CD4-positive, alpha-beta T cell treated with Interleukin-15 for 1 hour (primary cell): ENCODE results near the gene RHEB.
A peak's percentile ranks its signal among the peaks of the same experiment; 100 is the strongest.

Experiments
- DNase-seq: peaks from one replicate; pipeline ENCODE4 v3.0.0-alpha.2; 2020

Gene RHEB

DNA sequence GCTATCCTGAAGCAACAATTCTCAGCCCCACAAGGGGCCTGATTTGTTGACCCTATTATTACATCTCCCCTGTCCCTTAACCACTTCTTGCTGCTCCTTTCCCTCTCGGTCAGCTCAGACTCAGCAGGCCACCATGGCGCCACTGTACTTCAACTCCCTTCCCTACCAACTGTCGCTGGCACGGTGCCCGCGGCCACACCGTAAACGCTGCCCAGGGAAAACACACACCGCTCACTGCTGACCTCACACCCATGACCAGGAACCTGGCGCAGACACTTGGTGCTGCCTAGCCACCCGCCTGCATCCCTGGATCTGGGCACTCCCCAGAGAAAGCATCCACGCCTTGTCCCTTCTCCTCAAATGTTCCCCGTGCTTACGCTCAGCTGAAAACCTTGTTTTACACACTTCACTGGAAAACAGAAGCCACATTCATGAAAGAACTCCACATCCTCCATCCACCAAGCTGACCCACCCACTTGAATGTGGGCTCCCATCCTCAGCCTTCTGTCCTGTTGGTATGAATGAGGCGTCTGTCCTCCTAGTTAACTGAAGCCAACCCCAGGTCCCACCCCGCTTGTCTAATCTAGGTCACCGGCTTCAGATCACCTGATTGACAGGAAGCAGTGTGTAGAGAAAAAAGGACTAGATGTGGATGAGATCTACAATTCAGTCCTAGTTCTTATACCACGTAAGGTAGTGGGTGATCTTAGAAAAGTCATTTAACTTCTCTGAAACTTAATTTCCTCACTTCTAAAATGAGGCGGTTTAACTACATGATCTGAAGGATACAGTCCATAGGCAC lies 51.3 kb downstream of the RHEB start:
- DNase-seq, result no peak

DNA sequence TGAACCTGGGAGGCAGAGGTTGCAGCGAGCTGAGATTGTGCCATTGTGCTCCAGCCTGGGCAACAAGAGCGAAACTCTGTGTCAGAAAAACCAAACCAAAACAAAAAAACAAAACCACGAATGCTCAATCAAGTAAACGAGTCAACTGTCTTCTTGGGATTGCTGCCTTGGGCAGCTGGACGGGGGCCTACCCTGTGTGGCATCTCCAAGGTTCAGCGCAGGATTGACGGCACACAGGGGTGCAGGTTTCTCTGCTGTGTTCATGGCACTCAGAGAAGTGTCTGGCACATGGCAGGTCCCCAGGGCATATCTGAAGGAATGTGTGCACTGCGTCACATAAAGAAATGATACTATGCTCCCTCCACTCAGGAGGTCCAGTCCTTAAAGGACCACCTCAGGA lies 54.5 kb downstream of the RHEB start:
- DNase-seq, result no peak

DNA sequence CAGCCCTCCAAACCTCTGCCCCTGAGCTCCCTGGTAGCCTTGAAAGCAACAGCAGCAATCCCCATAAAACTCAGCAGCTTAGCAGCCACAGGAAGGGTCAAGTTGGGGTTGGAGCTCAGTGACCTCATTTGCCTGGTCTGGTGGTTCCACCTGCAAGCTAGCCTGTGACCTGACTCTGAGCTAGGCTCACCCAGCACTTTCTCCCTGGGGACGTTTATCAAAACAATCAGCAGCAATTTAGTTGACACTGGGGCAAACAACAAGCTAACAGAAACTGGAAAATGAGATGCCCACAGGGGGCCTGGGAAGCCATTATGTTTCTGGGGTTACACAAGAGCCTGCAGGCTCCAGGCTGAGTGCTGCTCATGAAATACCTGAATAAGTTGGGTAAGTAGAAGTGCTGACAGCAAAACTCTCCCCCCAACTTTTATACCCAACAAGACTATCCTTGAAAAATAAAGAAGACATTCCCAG lies 57.4 kb downstream of the RHEB start:
- no peak for DNase-seq

DNA sequence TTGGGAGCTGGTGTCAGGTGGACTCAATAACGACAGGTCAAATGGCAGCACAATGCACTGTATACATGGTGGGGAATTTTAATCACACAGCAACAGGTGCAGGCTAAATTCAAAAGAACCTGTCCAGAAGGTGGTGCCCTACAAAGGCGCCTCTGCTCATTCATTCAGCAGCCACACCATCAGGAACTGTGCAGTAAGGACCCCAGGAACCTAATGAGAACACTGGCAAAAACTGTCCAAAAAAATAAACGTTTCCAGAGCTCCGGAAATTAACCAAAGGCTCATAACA lies 57.8 kb downstream of the RHEB start:
- no peak for DNase-seq

DNA sequence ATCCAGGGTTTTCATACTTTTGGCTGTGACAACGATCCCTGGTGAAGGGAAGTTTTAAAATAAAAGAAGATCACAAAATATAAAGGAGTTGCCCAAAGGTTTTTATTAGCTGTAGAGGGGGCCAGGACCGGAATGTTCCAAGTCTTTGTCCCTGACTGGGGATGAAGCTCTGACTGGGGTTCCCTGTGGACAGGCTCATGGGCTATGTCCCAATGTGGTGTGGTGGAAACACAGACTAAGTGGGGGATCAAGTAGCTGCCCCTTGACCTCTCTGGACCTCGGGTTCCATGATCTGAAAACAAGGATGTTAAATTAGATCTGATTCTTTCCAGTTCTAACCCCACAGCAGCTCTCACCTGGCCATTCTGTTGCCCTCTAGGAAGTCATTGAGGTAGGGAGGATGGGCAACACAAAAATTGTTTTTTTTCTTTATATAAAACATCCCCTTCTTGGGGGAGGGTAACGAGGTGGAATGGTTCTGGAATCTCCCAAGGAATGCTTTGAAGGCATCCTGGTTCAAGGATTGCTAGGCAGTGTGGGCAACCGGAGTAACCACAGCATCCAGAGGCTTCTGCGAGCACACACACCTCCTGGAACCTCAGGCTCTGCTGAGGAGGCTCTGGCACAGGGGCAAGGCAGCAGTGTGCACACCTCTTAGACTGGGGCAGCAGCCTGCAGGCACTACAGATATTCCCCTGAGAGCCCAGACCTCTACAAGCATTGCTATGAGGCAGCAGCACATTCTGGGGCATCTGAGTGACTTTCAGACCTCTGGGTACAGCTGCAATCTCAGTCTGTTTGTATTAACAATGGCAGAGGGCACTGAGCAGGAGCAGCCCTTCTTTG lies 58.4 kb downstream of the RHEB start:
- no peak for DNase-seq

DNA sequence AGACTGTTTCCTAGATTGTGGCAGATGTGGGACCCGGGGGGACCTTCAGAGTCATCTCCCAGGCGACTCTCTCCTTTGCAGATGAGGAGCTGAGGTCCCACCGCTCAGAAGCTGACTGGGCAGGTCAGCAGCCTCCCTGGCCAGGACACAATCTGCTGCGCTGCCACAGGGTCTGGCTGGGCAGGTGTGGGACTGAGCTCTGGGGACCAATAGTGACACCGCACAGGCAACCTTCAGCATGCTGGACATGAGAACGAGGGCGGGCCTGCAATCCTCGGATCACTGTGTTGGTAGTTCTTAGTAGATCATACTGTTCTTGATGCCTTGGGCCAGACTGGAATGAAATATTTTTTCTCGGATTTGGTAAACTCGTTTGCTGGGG lies 59.2 kb downstream of the RHEB start:
- DNase-seq, result no peak

DNA sequence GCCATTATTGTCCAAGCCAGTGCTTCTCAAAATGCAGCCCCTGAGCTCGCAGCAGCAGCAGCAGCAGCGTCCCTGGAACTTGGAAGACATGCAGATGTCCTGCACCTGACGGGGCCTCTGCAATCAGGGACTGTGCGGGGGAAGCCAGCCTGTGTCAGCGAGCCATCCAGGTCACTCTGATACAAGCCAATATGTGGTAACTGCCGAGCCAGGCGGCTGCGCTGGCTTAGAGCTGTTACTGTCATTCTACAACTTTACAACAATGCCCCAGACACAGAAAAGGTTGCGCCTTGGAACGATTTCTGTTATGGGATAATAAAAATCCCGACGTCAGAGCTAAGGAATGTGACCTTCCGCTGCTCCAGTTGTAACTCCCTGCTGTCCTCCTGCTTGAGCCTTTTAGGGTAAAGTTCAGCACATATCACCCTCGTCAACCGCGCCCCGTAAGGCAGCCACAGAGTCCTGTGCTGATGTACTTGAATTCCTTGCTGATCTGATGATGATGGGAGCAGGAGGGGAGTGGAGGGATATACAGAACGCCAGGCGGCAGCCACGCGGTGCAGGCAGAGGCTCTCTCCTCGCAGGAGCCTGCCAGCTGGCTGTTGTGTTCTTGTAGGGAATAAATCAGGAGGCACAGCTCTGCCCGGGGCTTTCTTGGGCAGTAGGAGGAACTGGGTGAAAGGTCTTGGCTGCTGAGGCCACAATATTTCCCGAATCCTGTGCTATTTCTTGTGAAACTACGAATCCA lies 59.8 kb downstream of the RHEB start:
- no peak for DNase-seq

DNA sequence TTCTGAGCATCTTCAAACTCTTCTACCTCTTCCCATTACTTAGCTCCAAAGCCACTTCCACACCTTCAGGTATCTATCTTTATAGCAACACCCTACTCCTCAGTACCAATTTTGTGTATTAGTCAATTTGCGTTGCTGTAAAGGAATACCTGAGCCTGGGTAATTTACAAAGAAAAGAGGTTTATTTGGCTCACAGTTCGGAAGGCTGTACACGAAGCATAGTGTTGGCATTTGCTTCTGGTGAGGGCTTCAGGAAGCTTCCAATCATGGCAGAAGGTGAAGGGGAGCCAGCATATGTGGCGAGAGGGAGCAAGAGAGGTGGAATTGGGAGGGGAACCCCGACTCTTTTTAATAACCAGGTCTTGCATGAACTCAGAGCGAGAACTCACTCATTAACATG lies 62.2 kb downstream of the RHEB start:
- DNase-seq, result no peak

DNA sequence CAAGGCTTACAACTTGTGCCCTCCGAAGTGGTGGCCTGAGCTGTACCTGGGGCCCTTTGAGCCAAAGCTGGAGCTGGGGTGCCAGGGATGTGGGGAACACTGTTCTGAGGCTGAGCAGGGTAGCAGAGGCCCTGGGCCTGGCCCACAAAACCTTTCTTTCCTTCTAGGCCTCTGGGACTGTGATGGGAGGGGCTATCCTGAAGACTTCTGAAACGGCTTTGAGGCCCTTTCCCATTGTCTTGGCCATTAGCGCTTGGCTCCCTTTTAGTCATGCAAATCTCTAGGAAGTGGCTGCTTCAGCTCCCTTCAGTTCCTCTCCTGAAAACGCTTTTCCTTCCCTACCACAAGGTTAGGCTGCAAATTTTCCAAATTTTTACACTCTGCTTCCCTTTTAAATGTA lies 62.9 kb downstream of the RHEB start:
- DNase-seq, result no peak

DNA sequence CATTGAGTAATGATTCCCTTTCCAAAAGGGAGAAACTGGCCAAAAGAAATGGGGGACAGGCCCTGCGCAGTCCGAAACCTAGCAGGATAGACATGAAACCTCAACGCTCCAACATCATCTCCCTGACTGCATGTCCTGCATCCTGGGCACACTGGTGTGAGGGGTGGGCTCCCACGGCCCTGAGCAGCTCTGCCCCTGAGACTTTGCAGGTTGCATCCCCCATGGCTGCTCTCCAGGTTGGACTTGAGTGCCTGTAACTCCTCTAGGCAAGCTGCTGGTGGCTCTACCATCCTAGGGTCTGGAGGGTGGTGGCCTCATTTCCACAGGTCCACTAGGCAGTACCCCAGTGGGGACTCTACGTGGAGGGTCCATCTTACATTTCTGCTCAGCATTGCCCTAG lies 63.4 kb downstream of the RHEB start:
- no peak for DNase-seq

DNA sequence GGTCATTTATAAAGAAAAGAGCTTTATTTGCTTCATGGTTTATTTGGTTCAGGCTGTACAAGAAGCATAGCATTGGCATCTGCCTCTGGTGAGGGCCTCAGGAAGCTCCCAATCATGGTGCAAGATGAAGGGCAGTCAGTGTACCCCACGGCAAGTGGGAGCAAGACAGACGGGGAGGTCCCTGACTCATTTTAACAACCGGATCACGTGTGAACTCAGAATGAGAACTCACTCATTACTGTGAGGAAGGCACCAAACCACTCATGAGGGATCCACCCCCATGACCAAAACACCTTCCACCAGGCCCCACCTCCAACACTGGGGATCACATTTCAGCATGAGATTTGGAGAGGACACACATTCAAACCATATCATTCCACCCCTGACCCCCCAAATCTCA lies 64.0 kb downstream of the RHEB start:
- DNase-seq, result no peak

DNA sequence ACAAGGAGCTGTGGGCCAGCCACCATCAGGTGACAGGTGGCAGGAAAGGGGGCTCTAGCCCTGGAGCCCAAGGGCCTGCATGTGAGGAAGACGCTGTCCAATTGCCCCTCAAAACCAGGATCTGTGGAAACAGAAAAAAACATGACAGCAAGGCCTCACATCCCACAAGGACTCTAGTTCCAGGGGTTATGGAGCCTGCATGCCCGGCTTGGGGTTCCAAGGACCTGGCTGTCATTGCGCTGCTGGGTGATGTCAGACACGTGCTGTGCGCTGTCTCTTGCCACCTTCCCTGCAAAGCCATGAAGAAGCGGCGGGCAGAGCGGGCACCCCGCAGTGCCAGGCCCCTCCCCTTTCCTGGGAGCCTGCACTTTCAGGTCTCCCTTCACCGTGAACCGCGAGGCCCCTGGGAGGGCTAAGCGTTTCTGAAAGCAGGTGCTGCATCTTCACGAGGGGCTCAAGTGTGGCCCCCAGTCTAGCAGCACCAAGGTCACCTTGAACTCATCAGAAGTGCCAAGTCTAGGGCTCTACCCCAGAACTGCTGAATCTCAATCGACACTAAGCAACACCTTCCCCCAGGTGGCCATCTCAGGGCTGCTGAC lies 64.7 kb downstream of the RHEB start:
- DNase-seq, result no peak

DNA sequence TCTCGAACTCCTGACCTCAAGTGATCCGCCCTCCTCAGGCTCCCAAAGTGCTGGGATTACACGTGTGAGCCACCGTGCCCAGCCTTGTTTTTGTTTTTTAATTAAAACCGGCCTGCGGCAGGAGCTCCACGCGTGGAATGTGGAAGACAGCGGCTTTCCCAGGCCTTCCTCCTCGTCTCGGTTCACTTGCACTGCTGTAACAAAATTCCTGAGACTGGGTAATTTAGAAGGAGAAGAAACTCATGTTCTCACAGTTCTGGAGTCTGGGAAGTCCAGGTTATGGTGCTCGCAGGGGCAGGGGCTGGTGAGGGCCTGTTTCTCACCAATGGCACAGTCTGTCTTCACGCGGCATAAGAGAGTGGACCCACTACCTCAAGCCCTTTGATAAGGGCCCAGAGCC lies 65.4 kb downstream of the RHEB start:
- DNase-seq, result no peak

DNA sequence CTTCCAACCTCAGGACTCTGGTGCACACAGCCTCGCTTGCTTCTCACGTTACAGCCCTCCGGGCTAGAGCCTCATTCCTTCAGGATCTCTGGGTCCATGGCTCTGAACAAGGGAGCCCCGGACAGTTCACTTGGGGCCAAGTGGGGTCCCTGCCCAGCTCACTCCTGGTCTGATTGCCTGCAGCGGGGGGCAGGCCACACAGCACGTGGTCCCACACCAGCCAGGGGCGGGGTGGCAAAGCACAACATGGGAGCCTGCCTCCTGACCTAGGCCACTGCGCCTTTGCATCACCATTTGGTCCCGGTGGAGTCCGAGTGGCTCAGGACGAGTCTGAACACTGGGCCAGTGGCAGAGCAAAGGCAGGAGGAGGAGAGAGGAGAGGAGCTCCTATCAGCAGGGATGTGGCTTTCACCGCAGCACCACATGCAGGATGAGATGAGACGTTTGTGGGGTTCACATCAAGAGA lies 66.3 kb downstream of the RHEB start:
- DNase-seq, result no peak

DNA sequence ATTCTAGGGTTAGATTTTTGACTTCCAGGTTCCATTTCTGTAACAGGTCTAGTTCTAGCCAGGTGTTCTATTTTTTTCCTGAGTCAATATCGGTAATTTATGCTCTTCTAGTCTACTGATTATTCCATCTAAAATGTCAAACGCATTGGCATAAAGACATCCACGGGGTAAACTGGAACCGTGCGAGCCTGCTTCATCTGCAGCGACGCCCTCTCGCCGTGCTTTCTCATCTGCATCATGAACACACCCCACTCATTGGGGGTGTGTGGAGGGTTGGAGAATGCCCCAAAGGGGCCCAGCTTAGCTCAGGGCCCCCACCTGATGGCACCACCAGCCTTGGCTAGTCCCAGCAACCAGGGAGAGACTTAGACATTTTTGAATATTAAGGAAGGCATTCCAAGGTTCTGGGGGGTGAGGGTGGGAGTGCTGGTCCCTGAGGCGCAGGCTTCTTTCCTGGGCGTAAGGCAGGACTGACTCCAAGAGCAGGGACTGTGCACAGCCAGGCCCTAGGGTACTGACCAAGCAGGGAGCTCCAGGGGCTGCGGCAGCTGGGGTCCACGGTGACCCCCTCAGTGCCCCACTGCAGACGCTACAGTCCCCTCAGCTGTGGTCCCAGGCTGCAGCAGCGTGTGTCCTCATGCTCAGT lies 66.9 kb downstream of the RHEB start:
- DNase-seq, result no peak

DNA sequence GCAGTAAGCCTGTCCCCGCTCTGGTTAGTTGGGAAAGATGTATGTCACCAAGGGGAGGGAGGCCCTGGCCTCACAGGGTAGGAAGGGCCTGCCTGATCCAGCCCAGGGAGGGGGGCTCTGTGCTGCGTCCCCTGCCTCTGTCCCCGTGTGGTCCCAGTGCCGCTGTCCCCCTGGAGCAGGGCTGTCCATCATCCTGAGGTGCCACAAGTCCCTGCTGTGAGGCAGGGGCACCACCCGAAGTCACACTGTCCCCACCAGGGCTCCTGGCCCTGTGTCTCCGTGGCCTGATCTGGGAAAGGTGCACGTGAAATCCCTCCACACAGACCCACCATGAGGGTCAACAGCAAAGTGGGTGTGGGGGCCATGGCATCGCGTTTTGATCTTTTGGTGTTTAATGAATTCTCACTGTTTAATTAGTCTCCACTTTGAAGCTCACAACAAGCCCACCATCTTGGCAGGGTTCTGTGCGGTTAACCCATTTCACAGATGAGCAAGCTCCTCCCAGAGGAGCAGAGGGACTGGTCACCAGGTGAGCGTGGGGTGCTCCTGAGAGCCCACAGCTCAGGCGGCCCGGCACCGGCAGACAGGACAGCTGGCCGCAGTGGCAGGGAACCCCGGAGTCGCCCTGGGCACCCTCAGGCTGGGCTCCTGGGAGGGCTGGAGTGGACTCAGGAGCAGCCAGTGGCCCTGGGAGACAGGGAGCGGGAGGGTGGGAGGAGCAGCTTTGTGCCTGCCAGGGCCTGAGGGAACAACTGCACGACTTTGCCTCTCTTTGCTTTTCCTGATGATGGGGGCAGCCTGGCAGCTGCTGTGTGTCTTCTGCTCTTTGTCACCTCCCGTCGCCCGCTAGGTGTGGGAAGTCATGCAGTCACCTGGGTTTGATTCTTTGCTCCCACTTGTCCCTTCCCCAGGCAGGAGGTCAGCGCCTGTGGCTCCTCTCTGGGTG lies 67.8 kb downstream of the RHEB start:
- DNase-seq, result no peak

DNA sequence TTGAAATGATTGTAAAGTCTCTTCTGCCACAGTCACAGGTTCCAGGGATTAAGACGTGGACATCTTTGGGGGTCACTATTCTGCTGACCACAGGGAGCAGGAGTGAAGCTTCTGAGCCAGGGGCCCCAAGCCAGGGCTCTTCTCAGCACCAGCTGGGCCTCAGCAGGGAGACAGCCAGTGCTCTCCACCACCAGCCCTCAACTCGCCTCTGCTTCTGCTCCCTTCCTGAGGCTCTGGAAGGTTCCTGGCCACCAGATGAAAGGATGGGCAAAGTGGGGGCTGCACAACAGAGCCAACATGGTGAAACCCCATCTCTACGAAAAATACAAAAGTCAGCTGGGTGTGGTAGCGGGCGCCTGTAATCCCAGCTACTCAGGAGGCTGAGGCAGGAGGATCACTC lies 68.5 kb downstream of the RHEB start:
- no peak for DNase-seq

DNA sequence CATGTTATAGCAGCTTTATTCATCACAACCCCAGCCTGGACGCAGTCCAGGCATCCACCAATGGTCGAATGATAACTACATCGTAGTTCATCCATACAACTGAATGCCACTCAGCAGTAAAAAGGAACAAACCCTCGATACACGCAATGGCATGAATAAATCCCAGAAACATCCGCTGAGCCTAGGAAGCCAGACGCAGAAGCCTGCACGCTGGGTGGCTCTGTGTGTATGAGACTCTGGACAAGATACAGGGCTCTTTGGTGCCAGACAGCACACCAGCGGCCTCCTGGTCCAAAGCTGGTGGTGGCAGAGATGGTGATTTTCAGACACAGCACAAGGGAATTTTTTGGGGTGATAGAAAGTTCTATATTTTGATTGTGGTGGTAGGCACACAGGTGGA lies 69.7 kb downstream of the RHEB start:
- no peak for DNase-seq

DNA sequence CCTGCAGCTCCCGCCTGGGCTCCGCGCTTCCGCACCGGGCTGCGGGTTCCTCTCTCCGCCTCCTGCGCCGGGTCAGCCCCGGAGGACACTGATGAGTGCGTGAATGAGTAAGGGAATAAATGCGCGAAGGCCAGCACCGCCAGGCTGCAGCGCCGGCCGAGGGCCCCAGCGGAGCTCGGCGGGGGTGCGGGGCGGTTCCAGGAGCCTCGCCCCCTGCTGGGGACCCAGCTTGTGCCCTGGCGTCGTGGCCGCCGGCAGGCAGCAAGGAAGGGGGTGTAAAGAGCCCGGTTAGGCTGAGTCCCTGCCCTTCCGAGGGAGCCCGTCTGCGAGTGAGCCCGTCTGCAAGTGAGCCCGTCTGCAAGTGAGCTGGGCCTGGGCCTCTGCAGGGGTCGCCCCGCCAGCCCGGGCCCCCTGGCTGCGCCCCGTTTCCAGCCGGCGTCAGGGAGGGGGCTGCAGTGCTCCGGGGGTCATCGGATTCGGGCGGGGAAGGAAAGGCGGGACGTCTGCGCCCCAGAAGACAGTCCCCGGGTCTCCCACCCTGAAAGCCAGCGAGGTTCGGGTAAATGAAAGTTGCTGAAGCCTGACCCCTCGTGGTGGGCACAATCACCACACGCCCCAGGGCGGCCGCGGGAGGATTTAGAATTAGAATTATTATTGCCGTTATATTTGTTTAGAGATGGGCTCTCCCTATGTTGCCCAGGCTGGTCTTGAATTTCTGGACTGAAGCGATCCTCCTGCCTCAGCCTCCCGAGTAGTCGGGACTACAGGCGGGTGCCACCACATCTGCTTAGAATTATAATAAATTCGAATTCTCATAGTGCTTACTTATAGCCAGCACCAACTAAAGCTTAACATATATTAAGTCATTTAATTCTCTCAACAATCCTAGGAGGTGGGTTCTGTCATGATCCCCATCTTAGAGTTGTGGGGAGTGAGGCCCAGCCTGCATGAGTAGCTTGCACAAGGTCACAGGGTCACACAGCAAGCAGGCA lies 71.1 kb downstream of the RHEB start:
- peak; percentile 72 for DNase-seq

DNA sequence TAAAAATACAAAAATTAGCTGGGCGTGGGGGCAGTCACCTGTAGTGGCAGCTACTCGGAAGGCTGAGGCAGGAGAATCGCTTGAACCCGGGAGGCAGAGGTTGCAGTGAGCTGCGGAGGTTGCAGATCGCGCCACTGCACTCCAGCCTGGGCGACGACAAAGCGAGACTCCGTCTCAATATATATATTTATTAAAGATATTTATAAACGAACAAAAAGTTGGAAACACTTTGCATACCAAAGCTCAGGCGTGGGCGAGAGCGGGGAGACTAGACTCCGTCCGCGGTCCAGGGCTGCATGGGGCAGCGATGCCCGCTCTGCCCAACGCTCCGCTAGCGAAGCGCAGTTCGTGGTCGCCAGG lies 71.8 kb downstream of the RHEB start:
- no peak for DNase-seq
